GM21367 (cell line): Measurements from ENCODE around the gene RNF214.
"Not testable (repeated sequence)": the region's sequence is repeated elsewhere in the genome, so short reads cannot be mapped to it uniquely, and the experiment has no call there.

Experiments
- ATAC-seq: cut with Tn5 transposase; IDR thresholded peaks from one replicate; pipeline ENCODE4 v1.9.1; 2021; ENCODE audit not compliant: unreplicated experiment

Gene RNF214

DNA sequence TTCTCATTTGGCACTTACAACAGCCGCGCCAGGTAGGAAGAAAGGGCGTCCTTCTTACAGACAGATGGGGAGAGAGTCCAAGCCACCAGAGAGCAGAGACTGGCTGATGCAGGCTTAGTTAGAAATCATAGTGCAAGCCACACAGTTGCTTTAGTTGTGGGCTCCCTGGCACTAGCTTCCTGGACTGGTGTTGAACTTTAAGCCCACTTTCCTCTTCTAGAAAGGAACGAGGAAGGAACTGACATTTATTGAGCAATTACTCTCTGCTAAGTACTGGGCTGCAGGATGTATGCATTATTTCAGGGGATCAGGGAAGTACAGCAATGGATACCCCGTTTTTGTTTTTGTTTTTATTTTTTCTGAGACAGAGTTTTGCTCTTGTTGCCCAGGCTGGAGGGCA lies 80.6 kb downstream of the RNF214 start:
- ATAC-seq: no peak

GRCh38 chr11:117313828-117314768 lies 81.6 kb downstream of the RNF214 start:
- no peak for ATAC-seq

- ATAC-seq: no peak
Measured at GRCh38 chr11:117314840-117315239, 82.4 kb downstream of the RNF214 start.

GRCh38 chr11:117315285-117316196 lies 83.1 kb downstream of the RNF214 start:
- no peak for ATAC-seq

DNA sequence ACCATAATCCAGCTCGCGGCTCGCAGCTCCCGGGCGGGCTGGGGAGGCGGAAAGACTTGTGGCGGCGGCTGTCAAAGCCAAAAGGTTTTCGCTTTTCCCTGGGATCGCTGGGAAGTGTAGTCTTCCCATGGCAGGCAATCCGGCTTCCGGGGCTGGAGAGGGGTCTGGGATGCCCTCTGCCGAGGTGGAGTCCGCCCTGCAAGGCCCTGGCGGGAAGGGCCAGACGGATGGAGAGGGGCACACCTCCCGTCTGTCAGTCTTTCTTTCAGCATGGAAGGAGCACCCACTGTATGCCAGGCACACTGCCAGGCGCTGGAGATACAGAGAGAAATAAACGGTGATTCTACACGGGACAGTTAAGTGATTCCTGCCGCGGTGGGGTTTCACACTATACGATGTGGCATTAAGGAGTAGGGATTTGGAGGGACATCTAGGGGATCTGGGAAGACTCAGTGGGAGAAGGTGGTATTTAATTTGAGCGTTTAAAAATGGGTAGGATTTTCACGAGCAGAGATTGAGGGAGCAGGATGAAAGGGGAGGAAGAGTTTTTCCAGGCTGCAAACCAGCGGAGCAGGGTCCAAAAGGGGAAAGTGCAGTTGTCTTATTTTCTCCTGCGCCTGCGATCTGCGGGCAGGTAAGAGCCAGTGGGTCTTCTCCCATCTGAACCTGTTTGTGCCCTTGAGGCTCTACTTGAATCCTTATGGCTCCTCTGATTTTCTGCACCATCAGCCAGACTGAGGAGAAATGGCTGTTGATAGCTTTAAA lies 83.9 kb downstream of the RNF214 start, which contains the start of gene BACE1:
Gene BACE1, minus strand, starts transcription at position 60 of the 765 bp plus-strand sequence. CDS start 461 bp downstream, outside the sequence.
- ATAC-seq: no peak

DNA sequence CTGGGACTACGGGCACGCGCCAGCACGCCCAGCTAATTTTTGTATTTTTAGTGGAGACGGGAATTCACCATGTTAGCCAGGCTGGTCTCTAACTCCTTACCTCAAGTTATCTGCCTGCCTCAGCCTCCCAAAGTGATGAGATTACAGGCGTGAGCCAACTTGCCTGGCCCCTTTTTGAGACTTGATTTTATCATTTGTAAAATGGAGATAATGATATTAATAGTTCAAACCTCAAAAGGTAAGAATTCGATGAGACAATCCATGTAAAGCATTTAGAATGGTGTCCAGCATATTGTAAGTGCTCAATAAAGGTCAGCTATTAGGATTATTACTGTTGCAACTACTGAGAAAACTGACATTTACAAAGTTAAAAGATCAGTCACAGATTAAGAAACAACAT lies 86.3 kb downstream of the RNF214 start:
- no peak for ATAC-seq

- ATAC-seq: no peak
Measured at GRCh38 chr11:117319214-117319840, 86.9 kb downstream of the RNF214 start.

GRCh38 chr11:117327255-117327566 lies 94.7 kb downstream of the RNF214 start:
- not testable (repeated sequence) for ATAC-seq

DNA sequence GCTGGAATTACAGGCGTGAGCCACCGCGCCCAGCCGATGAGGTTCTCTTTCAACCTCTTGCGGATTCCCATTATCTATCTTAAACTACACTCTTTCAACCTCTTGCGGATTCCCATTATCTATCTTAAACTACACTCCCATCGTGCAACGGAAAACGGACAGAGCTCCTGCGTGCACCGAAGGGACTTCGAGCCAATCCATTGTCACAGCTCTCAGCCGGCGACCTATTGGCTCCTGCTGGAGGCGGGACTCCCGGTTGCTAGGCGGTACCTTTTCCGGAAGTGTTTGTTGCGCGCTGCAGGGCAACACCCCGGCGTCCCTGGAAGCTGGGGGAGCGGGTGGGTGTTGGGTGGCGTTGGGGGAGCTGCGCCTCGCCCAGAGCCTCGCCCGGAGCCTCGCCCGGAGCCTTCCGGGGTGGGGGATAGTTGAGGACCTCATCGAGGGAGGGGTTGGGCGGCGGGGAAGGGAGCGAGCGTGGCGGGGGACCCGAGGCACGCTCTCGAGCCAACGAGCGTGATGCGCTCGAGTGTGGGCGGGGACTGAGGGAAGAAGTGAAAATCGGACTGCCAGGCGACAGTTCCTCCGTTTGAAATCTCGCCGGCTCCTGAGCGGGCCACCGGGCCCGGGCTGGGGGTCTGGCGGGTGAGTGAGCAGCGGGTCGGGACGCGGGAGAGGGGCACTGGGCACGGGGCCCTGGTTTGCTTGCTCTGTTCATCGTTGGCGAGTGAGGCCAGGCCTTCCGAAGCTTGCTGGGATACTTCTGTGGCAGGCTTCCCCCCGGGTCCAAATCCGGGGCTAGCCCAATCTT lies 95.3 kb downstream of the RNF214 start, which contains the start of gene CEP164:
Gene CEP164, plus strand, starts transcription at position 288 of the 808 bp plus-strand sequence. CDS start 10,733 bp downstream, outside the sequence.
- ATAC-seq: peak; percentile 94

DNA sequence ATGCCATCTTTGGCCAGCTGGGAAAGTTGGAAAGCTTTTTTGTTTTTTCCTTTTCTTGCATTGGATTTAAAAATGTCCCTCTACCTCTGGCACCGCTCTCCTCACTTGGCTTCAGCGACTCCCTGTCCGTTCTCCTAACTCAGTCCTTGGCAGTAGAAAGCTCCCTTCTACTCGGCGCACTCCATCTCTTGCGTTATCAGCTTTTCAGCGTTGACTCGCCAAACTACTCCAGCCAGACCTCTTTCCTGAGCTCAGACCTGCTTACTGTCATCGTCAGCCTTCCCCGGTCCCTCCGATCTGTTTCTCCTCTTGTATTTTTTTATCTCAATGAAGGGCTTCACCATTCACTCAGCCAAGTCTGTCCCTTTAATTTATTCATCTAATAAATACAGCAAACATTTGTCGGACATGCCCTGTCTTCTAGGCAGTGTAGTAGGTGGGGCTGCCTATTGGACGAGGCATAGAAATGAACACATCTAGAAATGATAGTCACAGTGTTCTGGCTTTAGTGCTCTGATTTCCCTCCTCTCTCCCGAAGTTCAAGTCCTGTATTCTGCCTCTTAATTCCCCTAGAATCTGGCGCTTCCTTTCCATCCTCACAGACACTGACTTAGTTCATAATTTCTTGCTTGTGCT lies 96.0 kb downstream of the RNF214 start:
- no peak for ATAC-seq

- no peak for ATAC-seq
Measured at GRCh38 chr11:117332843-117333242, 100.4 kb downstream of the RNF214 start.

GRCh38 chr11:117333917-117334316 lies 101.4 kb downstream of the RNF214 start:
- ATAC-seq: no peak

DNA sequence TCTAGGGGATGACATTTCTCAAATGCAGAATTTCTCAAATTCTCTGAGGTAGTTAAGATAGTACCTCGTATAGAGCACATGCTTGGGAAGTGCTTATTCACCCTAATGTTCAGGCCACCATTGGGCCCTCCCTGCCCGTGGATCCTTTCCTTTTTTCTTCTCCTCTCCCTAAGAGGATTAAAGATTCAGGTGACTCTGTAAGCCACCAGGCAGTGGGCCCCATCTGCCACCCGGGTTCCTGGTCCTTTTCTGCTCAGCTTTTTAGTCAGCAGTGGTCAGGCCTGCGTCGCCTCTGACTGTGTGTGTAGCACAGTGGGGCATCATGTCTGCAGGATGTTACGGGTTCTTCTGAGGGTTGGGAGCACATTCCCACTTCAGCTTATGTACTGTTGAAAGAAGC lies 102.4 kb downstream of the RNF214 start:
- no peak for ATAC-seq

DNA sequence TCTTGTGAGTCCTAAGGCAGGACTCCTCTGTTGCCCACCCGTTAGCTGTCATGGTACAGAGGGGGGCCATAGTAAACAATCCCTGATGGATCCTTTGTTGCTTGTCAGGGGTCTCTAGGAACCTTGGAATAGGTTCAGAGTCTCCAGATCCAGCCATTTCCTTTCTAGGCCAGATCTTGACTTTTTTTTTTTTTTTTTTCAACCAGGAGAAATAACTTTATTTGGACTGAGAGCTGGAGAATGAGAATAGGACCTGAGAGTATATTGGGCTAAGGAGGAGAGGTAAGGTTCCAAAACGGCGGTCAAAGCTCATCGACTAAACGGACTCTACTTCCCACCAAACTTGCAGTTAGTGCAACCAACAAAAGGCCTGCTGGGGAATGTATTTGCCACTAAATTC lies 102.9 kb downstream of the RNF214 start:
- ATAC-seq: no peak
